ENCODE results near the gene TBC1D1. TPM values are rescaled to one million over a fixed set of nuclear protein-coding genes. Genes with fewer than 3 reads are reported as not detected.

TBC1D1 gene
- total RNA-seq, 4 donors from 2014 or later = 56.4 to 127 (median 94.8) TPM

DNA sequence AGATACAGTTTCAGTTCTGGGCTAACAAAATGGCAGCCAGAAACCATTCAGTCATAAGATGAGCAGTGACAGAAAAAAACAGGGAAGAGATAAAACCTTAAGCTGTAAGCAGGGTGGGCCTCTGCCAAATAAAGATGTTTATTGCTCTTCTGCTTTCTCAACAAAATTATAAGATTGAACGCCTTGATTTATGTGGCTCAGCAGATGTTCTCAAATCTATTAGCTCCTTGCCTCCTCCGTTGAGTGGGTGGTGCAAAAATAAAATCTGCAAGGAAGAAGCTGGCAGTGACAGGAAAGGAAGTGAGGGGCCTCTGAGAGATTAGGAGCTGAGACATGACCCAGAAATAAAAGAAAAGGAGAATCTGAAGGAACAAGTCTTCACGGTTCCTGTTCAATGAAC lies 275.9 kb downstream of the TBC1D1 start:
- no peak for DNase-seq (ENCODE audit: low spot score)
- no peak for ATAC-seq (ENCODE audit: low FRiP score)
- TF ChIP-seq, protein P1, sequence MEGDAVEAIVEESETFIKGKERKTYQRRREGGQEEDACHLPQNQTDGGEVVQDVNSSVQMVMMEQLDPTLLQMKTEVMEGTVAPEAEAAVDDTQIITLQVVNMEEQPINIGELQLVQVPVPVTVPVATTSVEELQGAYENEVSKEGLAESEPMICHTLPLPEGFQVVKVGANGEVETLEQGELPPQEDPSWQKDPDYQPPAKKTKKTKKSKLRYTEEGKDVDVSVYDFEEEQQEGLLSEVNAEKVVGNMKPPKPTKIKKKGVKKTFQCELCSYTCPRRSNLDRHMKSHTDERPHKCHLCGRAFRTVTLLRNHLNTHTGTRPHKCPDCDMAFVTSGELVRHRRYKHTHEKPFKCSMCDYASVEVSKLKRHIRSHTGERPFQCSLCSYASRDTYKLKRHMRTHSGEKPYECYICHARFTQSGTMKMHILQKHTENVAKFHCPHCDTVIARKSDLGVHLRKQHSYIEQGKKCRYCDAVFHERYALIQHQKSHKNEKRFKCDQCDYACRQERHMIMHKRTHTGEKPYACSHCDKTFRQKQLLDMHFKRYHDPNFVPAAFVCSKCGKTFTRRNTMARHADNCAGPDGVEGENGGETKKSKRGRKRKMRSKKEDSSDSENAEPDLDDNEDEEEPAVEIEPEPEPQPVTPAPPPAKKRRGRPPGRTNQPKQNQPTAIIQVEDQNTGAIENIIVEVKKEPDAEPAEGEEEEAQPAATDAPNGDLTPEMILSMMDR (IDR thresholded peaks at IDR 0.05) = no peak

DNA sequence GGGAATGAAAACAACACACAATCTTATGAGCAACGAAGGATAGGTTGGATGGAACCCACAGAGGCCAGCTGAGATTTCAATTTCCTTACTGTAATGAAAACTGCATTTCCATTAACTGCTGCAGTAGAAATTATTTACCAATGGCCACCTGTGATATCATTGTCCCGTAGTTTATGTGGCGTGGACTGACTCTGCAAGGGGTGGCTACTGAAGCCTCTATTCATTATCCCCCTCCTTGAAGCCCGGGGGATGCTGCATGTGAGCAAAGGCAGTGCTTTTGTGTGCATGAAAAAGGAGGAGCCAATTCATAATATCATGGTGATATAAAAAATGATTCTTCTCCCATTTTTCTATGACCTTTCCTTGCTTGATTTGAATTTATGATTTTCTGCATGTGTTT lies 277.1 kb downstream of the TBC1D1 start:
- ATAC-seq (ENCODE audit: low FRiP score) (no peak), DNase-seq (ENCODE audit: low spot score) (no peak)
- TF ChIP-seq, protein P1 (IDR thresholded peaks at IDR 0.05) = no peak

DNA sequence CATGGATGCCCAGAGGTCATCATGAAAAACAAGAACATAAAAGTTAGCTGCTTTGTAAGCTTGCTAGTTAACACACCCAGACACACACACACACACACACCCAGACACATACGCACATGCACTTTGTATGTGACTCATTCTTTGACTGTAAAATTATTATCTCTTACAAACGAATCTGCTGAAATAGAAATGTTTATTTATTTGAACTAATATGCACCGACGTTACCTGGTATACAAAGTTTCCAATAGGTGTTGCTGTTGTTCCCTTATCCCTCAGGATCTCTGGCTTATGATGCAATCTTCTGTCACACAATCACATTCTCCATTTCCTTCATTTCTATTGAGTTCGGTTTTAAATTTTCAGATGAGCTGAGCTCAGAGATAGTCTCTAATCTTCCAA lies 278.6 kb downstream of the TBC1D1 start:
- TF ChIP-seq, protein P1 (IDR thresholded peaks at IDR 0.05) = no peak
- DNase-seq (ENCODE audit: low spot score) (no peak), ATAC-seq (ENCODE audit: low FRiP score) (no peak)

DNA sequence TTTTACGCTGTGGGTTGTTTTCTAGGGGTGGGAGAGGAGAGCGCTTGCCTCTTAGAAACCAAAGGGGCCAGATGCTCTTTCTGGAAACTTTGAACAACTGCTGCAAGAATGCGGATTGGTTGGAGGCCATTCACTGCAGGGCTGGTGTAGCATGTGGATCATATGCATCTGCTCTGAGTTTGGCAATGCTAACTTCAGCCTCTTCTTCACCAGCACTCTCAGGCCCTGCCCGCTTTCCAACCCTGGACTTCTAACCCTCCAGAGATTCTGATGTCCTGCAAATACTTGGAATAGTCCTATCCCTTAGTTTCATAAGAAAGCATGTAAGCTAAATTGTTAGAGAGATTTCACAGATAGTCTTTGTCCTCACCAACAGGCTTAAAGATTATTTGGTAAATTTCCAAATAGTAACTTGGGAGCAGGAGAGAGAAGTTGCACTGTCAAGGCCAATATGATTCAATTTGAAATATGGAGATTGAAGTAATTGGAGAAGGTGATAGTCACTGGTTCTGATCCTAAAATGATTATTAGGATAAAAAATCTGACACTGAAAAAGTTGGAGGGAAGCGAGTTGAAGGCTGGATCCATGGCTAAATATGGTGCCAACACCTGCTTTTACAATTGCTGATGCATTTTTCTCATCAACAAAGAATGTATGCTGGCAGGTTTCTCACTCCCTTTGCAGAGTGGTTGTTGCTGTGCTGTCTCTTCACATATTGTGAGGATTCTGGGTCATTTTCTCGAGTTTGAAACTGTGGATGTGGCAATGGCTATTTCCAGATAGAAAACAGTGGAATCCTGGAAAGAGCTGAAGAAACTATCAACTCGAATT lies 279.7 kb downstream of the TBC1D1 start:
- TF ChIP-seq, protein P1 (IDR thresholded peaks at IDR 0.05) = no peak
- no peak for ATAC-seq (ENCODE audit: low FRiP score)
- no peak for DNase-seq (ENCODE audit: low spot score)

DNA sequence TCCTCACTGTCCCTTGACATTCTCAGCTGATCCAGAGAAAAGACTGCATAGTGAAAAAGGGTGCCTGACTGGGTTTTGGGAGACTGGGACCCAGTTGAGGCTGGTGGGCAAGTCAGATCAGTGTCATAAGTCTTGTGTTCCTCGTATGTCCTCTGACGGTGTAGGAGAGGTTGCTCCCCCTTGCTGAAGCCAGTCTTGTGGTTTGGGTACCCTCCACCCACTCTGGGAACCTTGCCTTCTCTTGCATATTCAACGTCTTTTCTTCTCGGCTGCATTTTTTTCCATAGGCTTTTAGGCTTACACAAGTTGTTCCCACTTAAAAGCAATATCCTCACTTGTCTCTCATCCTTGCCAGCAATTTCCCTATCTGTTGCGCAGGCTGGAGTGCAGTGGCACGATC lies 281.2 kb downstream of the TBC1D1 start:
- DNase-seq (ENCODE audit: low spot score) (no peak), ATAC-seq (ENCODE audit: low FRiP score) (no peak)
- TF ChIP-seq, protein P1 (IDR thresholded peaks at IDR 0.05) = no peak

DNA sequence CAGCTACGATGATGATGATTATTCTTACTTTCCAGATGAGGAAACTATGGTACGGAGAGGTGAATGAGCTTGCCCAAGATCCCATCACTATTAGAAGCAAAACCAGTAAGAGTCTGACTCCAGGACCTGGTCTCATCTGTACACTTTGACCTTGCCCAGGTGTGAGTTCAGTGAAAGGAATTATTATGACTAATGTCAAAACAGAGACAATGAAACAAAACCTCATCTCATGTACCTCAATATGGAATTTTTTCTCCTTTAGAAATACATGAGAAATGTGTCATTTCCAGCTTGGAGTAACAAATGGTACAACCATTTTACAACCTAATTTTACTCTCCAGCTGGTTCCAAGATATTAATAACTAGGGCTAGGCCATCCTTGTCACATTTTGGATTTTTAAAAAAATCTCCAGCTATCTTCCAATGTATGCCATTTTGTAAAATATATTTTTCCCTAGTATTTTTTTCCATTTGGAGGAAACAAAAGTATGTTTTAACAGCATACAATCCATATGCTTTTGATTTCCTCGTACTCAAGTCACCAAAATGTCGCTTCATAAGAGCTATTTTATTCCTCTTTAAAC lies 283.1 kb downstream of the TBC1D1 start:
- DNase-seq (ENCODE audit: low spot score) (no peak), ATAC-seq (ENCODE audit: low FRiP score) (no peak)
- TF ChIP-seq, protein P1 (IDR thresholded peaks at IDR 0.05) = no peak

DNA sequence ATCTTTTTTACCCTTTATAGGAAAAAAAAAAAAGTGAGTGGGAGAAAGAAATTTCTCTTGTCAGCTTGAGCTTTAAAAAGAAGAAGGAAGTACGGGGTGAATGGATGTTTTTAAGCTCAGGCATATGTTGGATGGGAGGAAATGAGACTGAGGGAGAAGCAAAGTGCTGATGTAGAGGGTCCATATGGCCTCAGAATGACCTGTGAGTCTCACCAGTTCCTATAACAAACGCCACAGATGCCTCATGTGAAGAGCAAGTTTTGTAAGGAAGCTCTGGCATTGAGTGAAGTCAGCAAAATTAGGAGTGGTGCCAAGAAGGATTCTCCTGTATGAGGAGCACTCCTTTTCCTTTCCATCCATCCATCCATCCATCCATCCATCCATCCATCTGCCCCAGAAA lies 283.9 kb downstream of the TBC1D1 start:
- no peak for ATAC-seq (ENCODE audit: low FRiP score)
- DNase-seq (ENCODE audit: low spot score) = no peak
- TF ChIP-seq, protein P1 (IDR thresholded peaks at IDR 0.05) = no peak
